Measurements from ENCODE around the gene ITPR1. TPM values are rescaled to one million over a fixed set of nuclear protein-coding genes. Genes with fewer than 3 reads are reported as not detected.

The ITPR1 gene
- total RNA-seq, 2 donors from 2014 or later: 29.3 to 29.8 TPM

GRCh38 chr3:4522947-4523346 lies 29.8 kb downstream of the ITPR1 start:
- DNase-seq (no peak), ATAC-seq (no peak)
- H3K36me3 ChIP-seq (replicated peaks in 1 of 2; ENCODE audit: insufficient read depth in 1 of 2, low read depth in 2 of 2): no peaks in the 10 kb centered on the region
- H3K4me1 ChIP-seq: peaks cover 17% of the 10 kb centered on the region
- intact Hi-C loops (cut with DNase I): no loop called here
- no peak overlapping the region for H3K4me3 ChIP-seq
- no peaks in the 10 kb centered on the region for H3K9me3 ChIP-seq
- no peak overlapping the region for H3K27ac ChIP-seq
- WGBS, 2 donors: 81% methylated on average over 7 of the region's 7 CpGs
- TF ChIP-seq CTCF (IDR thresholded peaks at IDR 0.05): no peak
- TF ChIP-seq POLR2A (IDR thresholded peaks at IDR 0.05): no peak
- no peaks in the 10 kb centered on the region for H3K27me3 ChIP-seq

- no peaks in the 10 kb centered on the region for H3K36me3 ChIP-seq (replicated peaks in 1 of 2; ENCODE audit: insufficient read depth in 1 of 2, low read depth in 2 of 2)
- no peak for DNase-seq
- no peaks in the 10 kb centered on the region for H3K9me3 ChIP-seq
- H3K27ac ChIP-seq: no peak overlapping the region
- peaks cover 17% of the 10 kb centered on the region for H3K4me1 ChIP-seq
- 50 to 58% methylated on average over 12 of the region's 12 CpGs for WGBS, 2 donors
- no peaks in the 10 kb centered on the region for H3K27me3 ChIP-seq
- intact Hi-C loops (cut with DNase I): no loop called here
- no peak overlapping the region for H3K4me3 ChIP-seq
- TF ChIP-seq CTCF (IDR thresholded peaks at IDR 0.05): no peak
- TF ChIP-seq POLR2A (IDR thresholded peaks at IDR 0.05): no peak
- no peak for ATAC-seq
Observed at GRCh38 chr3:4523710-4524698, 30.9 kb downstream of the ITPR1 start.

DNA sequence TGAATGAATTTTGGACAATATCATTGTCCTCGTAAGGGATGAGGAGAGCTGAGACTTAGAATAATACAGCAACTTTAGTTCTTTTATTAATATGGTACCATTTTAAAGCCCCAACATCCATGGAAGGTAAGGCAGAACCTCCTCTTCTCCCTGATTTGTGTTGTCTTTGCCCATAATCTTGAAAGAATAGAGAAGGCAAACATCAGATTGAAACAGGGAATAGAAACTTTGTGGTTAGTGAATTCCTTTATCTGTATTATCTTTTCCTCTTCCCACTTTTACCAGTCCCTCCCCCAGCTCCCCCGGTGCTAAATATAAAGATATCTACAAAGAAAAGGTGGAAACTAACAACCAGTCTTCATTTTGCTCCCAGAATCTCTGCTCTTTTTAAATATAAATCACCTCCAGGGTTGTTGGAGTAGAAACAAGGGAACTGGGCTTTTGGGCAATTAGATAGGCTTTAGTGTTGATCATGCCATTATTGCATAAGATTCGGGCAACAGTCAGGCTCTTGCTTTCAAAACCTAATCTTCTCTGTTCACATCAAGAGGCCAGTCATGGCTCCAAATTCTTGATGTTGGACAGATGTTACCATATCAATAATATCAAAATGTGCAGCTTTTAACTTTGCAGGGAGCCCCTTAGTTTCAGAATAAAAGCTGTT lies 32.5 kb downstream of the ITPR1 start:
- TF ChIP-seq POLR2A (IDR thresholded peaks at IDR 0.05) (no peak), CTCF (IDR thresholded peaks at IDR 0.05) (no peak)
- DNase-seq (no peak), ATAC-seq (no peak)
- Histone ChIP-seq H3K27me3 (no peaks in the 10 kb centered on the region), H3K4me3 (no peak overlapping the region), H3K4me1 (peaks cover under 1% of the 10 kb centered on the region), H3K9me3 (no peaks in the 10 kb centered on the region), H3K36me3 (replicated peaks in 1 of 2; ENCODE audit: insufficient read depth in 1 of 2, low read depth in 2 of 2) (no peaks in the 10 kb centered on the region), H3K27ac (no peak overlapping the region)
- intact Hi-C loops (cut with DNase I): no loop called here
- 57 to 75% methylated on average over 3 of the region's 3 CpGs for WGBS, 2 donors

GRCh38 chr3:4528320-4528719 lies 35.2 kb downstream of the ITPR1 start:
- no peak overlapping the region for H3K27ac ChIP-seq
- ATAC-seq (no peak), DNase-seq (no peak)
- H3K4me3 ChIP-seq: no peak overlapping the region
- H3K27me3 ChIP-seq: no peaks in the 10 kb centered on the region
- WGBS, 2 donors: 59 to 80% methylated on average over 5 of the region's 5 CpGs
- no peaks in the 10 kb centered on the region for H3K36me3 ChIP-seq (replicated peaks in 1 of 2; ENCODE audit: insufficient read depth in 1 of 2, low read depth in 2 of 2)
- TF ChIP-seq POLR2A (IDR thresholded peaks at IDR 0.05): no peak
- no peak for TF ChIP-seq CTCF (IDR thresholded peaks at IDR 0.05)
- peaks cover 5% of the 10 kb centered on the region for H3K4me1 ChIP-seq
- intact Hi-C loops (cut with DNase I): no loop called here
- no peaks in the 10 kb centered on the region for H3K9me3 ChIP-seq
